Measurements from ENCODE around the gene NUDT12. TPM values are rescaled to one million over a fixed set of nuclear protein-coding genes. Genes with fewer than 3 reads are reported as not detected.

Gene NUDT12
- total RNA-seq: 25.1 TPM

- peak; percentile 55 for DNase-seq (ENCODE audit: low spot score)
These were observed at the start of gene NUDT12 for GRCh38 chr5:103562453-103563157. TSS of gene NUDT12 (minus strand) at chr5:103562789. CDS start at chr5:103560248, 2,541 bp downstream.

GRCh38 chr5:103607346-103607745 is 44.8 kb upstream of the NUDT12 start:
- DNase-seq (ENCODE audit: low spot score): no peak

- no peak for DNase-seq (ENCODE audit: low spot score)
These were observed 42.7 kb upstream of the NUDT12 start for GRCh38 chr5:103605277-103605676.

GRCh38 chr5:103602438-103602837 is 39.8 kb upstream of the NUDT12 start:
- no peak for DNase-seq (ENCODE audit: low spot score)

- DNase-seq (ENCODE audit: low spot score): no peak
These were observed 38.7 kb upstream of the NUDT12 start for GRCh38 chr5:103601314-103601713.

- DNase-seq (ENCODE audit: low spot score): no peak
These were observed 37.5 kb upstream of the NUDT12 start for GRCh38 chr5:103600086-103600485.

GRCh38 chr5:103598997-103599566 is 36.5 kb upstream of the NUDT12 start:
- DNase-seq (ENCODE audit: low spot score): no peak

DNA sequence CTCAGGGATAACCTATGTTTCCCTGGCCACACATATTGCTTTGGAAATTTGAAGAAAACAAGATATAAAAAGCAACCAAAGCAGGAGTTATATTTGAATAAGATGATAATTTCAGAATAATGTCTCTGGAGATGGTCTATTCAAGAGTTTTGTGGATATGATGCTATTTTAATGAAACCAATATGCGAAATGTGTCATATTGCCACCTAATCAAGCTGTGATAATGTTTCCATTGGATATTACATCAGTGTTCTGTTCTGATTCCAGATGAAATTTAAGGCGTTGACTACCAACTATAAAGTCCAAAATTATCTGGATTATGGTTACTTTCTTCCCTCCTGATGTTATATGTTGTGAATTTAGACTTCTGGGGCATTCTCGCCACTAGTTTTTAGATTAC is 27.6 kb upstream of the NUDT12 start:
- no peak for DNase-seq (ENCODE audit: low spot score)

GRCh38 chr5:103589776-103590175 is 27.2 kb upstream of the NUDT12 start:
- DNase-seq (ENCODE audit: low spot score): no peak

DNA sequence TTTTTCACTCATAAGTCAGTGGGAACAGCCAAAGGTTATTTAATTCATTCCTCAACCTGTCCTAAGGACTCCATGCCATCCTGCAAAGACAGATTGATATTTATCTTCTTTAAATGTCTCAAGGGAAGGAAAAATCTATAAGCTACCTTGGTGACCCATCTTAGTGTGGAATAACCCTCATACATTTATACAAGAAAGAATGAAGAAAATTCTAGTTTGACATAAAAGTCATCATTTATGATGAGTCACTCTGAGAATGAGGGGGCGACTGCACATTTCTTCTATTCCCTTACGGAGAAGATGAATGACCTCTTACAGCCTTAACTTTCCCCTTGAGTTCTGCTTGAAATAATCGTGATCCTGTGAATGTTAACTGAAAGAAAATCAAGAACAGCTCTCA is 26.8 kb upstream of the NUDT12 start:
- DNase-seq (ENCODE audit: low spot score): no peak

DNA sequence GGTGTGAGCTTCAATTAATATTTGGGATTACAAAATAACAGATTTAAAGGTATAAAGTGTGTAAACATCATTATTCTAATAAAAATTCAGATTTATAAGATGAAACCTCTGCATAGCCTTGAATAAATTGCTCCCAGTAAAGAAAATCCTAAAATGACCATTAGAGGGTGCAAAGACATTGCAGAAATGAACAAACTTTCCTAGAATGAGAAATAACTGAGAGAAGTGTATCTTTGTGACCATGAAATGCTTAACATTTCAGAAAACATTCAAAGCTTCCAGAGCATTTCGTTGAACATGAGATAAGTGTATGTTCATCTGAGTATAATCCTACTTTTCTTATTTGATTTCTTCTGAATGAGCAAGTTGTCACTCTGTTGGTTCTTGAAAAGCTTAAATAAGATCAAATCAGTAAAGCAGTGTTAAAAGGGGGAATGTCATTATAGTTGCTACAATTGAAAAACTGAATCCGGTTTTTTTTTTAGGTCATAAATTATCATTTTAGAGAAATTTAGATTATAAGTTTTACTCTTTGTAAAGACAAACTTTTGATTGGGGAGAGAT is 24.7 kb upstream of the NUDT12 start:
- DNase-seq (ENCODE audit: low spot score): no peak

- no peak for DNase-seq (ENCODE audit: low spot score)
These were observed 19.8 kb upstream of the NUDT12 start for GRCh38 chr5:103582364-103582763.

DNA sequence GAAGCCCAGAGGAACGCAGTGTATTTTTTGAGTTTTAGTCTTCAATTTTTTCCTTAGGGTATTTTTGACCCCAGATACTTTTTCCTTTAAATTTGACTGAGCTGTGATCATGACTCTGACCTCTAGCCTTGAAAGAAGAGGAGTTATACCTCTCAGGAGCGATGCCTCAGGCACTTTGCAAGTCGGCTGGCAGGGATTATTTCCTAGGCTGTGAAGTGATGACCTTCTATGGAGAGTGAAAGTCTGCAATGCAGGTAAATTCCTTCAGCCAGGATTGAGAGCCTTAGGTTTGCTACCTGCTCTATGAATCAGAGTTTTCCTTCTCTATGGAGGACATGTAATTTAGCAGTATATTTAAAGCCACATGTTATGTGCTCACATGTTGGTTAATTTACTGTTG is 10.8 kb upstream of the NUDT12 start:
- no peak for DNase-seq (ENCODE audit: low spot score)

- DNase-seq (ENCODE audit: low spot score): no peak
These were observed 9.9 kb upstream of the NUDT12 start for GRCh38 chr5:103572454-103572853.

DNA sequence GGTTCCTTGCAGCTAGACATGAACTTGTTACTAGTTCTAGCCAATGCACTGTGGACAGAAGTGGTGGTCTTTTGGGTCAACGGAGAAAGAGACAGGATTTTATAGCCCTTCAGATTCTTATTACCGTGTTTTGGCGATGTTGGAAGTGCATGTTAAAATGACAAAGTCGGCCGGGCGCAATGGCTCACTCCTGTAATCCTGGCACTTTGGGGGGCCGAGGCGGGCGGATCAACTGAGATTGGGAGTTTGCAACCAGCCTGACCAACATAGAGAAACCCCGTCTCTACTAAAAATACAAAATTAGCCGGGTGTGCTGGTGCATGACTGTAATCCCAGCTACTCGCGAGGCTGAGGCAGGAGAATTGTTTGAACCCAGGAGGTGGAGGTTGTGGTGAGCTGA is 9.1 kb upstream of the NUDT12 start:
- DNase-seq (ENCODE audit: low spot score): no peak

DNA sequence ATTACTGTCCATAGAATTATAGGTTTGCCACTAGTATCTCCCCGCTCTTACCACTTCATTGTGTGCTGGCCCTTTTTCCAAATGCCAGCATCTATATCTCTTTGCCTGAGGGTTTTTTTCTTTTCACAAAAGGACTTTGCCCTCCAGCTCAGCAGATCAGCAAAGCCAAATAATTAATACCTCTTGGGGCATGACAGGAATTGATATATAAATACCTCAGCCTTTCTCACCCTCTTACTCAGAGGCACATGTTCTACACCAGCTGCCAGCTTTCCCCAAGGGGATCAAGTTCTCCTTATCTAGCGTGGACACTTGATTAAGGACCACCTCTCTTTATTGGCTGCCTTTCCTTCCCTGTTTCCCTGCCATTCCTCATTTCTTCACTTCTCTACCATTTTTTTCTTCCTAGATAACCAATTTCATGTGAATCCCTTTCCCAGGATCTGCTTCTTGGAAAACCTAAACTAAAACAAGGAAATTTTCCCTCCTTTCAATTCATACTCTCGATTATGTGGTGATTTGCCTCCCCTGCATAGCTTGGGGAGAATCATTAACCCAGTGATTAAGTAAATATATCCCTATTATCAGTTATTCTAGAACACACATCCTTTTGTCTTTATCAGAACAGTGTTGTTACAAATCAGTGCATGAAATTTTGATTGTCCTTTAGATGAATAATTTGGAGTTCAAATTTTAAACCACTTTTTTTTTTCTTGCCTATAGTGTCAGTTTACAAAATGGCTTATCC is 6.9 kb upstream of the NUDT12 start:
- DNase-seq (ENCODE audit: low spot score): peak; percentile 72

DNA sequence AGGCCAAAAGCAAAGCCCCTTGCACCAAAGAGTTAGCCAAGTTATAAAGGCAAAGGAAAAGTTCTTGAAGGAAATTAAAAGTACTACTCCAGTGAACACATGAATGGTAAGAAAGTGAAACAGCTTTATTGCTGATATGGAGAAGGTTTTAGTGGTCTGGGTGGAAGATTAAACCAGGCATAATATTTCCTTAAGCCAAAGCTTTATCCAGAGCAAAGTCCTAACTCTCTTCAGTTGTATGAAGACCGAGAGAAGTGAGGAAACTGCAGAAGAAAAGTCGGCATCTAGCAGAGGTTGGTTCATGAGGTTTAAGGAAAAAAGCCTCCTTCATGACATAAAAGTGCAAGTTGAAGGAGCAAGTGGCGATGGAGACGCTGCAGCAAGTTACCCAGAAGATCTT is 3.1 kb upstream of the NUDT12 start:
- no peak for DNase-seq (ENCODE audit: low spot score)

DNA sequence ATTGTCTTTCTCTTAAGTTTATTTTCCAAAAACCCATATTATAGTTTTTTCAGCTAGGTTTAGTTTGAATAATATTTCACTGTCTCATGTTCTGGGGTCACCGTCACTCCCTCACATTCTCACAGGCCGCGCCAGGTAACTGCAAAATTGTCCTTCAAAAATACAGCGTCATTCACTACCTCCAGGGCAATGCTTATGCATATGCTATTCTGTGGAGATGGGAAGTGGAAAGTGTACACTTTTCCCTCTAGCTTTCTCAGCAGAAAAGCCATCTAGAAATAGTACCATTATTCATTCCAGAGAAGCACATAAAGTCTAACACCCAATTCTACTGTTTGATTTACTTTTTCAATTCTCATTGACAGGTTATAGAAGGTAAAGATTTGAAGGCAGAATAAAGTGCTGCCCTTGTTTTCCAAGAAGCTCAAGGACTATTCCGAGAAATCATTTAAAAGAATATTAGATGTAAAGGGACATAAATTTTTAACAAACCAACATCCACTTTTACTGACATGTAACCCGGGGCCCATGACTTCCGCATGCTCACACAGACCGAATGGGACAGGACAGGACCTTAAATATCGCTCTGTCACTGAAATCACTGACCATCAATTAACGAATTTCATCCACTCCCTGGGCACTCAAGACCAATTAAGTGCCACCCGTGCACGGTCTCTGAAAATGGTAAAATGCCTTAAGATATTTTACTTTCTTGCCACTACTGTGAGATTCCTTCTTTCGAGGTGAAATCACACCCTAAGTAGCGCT is 720 bp downstream of the NUDT12 start:
- DNase-seq (ENCODE audit: low spot score): no peak

DNA sequence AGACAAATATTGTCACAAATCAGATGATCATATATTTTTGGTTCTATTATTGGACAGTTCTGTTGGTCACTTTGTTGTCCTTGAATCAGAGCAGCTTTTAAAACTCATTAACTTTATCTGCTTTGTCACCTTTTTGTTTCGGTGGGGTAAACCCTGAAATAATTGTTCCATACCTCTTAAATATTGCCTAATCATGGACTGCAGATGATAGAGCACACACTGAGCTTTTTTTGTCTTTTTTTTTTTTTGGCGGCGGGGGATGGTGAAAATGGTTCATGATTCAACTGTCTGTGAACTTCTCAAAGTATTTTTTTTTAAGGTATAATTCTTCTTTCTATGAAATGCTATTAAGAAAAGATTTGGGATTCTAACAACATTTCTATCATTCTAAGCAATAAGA is 1.8 kb downstream of the NUDT12 start:
- no peak for DNase-seq (ENCODE audit: low spot score)

DNA sequence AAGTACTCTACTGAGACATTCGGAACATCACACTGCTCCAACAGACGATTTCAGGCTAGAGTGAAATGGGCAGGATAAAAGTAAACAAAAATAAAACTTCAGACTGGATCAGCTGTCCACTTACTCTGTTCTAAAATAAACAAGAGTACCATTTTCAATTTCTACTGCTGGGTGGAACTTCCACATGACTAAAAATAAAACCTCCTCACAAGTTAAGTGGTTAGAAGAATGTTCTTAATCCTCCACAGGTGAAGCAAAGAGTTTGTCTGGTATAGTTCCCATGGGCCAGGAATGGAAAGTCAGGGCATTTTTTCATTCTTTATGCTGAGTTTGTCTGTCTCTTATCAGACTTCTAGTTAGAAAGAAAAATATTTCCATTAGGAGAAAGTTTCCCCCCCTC is 15.7 kb downstream of the NUDT12 start:
- DNase-seq (ENCODE audit: low spot score): no peak

GRCh38 chr5:103542441-103542840 is 20.1 kb downstream of the NUDT12 start:
- DNase-seq (ENCODE audit: low spot score): no peak

DNA sequence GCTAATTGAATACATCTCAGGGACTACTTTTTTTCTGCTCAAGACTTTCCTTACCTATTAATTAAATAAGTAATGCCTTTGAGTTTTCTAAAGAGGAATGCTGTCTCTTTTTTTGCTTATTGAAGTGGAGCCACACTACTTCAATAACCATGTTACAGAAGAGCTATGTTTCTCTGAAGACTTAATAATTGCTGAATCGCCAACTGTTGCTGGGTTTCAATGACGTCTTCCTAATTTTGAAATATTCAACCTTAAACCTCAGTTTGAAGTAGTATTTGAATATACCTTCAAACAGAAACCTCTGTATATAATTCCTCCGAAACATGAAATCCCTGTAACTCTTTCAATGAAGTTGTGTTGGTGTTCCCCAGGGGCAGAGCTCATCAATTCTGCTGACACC is 21.0 kb downstream of the NUDT12 start:
- DNase-seq (ENCODE audit: low spot score): no peak

Data from mucosa of gallbladder (tissue), 1 donor.